Progenitor cell of endocrine pancreas (in vitro differentiated cells): ENCODE measurements around the gene CNTNAP5. TPM values are rescaled to one million over a fixed set of nuclear protein-coding genes. Genes with fewer than 3 reads are reported as not detected.

Experiments
- DNase-seq: peaks from one replicate; pipeline ENCODE4 v3.0.0; 2021; ENCODE audit warnings: low spot score; ENCODE audit not compliant: unreplicated experiment
- H3K27ac Mint-ChIP-seq: 2 replicates; pipeline ENCODE4 v1.8.0; 2021; ENCODE audit warnings: mild to moderate bottlenecking, moderate library complexity, mixed read lengths
- H3K27me3 Mint-ChIP-seq: 2 replicates; pipeline ENCODE4 v1.8.0; 2021; ENCODE audit warnings: mixed read lengths
- H3K36me3 Mint-ChIP-seq: 2 replicates; pipeline ENCODE4 v1.8.0; 2022; ENCODE audit warnings: mixed read lengths; ENCODE audit not compliant: insufficient read depth
- H3K4me1 Mint-ChIP-seq: 2 replicates; pipeline ENCODE4 v1.8.0; 2021; ENCODE audit warnings: low read depth, mixed read lengths
- H3K4me3 Mint-ChIP-seq: 2 replicates; pipeline ENCODE4 v1.8.0; 2021; ENCODE audit warnings: low read depth, mild to moderate bottlenecking, moderate library complexity, mixed read lengths
- H3K9me3 Mint-ChIP-seq: 2 replicates; pipeline ENCODE4 v1.8.0; 2021; ENCODE audit warnings: low read depth, mixed read lengths
- total RNA-seq: library from RNA; stranded (reverse); gene quantifications from 2 replicates; pipeline ENCODE4 v1.2.1, GENCODE V29; 2021
- TF ChIP-seq, protein P1 (sequence below): fragments of 200-600 bp; sonication (generic); IDR thresholded peaks from one replicate; pipeline ENCODE4 v1.5.0; 2021; ENCODE audit warnings: antibody characterized with exemption, mild to moderate bottlenecking; ENCODE audit not compliant: unreplicated experiment

The CNTNAP5 gene
- total RNA-seq, 1 donor from 2014 or later: 5.3 TPM

DNA sequence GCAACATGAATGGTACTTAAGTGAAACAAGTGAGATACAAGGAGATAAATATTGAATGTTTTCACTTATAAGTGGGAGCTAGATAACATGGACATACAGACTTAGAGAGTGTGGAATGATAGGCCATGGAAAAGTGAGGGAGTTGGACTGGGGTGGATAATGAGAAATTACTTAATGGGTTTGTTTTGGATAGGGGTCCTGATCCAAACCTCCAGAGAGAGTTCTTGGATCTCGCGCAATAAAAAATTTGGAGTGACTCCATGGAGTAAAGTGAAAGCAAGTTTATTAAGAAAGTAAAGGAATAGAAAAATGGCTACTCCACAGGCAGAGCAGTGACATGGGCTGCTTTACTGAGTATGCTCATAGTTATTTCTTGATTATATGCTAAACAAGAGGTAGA, 508.9 kb downstream of the CNTNAP5 start:
- no peaks in the 10 kb centered on the region for H3K36me3 Mint-ChIP-seq
- no peaks in the 10 kb centered on the region for H3K9me3 Mint-ChIP-seq
- H3K27ac Mint-ChIP-seq: no peak overlapping the region
- H3K4me1 Mint-ChIP-seq: no peaks in the 10 kb centered on the region
- no peak overlapping the region for H3K4me3 Mint-ChIP-seq
- no peaks in the 10 kb centered on the region for H3K27me3 Mint-ChIP-seq
- DNase-seq: no peak
- TF ChIP-seq, protein P1, sequence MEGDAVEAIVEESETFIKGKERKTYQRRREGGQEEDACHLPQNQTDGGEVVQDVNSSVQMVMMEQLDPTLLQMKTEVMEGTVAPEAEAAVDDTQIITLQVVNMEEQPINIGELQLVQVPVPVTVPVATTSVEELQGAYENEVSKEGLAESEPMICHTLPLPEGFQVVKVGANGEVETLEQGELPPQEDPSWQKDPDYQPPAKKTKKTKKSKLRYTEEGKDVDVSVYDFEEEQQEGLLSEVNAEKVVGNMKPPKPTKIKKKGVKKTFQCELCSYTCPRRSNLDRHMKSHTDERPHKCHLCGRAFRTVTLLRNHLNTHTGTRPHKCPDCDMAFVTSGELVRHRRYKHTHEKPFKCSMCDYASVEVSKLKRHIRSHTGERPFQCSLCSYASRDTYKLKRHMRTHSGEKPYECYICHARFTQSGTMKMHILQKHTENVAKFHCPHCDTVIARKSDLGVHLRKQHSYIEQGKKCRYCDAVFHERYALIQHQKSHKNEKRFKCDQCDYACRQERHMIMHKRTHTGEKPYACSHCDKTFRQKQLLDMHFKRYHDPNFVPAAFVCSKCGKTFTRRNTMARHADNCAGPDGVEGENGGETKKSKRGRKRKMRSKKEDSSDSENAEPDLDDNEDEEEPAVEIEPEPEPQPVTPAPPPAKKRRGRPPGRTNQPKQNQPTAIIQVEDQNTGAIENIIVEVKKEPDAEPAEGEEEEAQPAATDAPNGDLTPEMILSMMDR: no peak

- DNase-seq: no peak
- H3K4me1 Mint-ChIP-seq: no peaks in the 10 kb centered on the region
- H3K36me3 Mint-ChIP-seq: no peaks in the 10 kb centered on the region
- H3K9me3 Mint-ChIP-seq: no peaks in the 10 kb centered on the region
- no peak overlapping the region for H3K4me3 Mint-ChIP-seq
- no peaks in the 10 kb centered on the region for H3K27me3 Mint-ChIP-seq
- TF ChIP-seq, protein P1: no peak
- H3K27ac Mint-ChIP-seq: no peak overlapping the region
These were observed 510.7 kb downstream of the CNTNAP5 start for GRCh38 chr2:124535816-124536215.

GRCh38 chr2:124536591-124536990, 511.5 kb downstream of the CNTNAP5 start:
- Mint-ChIP-seq H3K4me1 (no peaks in the 10 kb centered on the region), H3K27ac (no peak overlapping the region), H3K36me3 (no peaks in the 10 kb centered on the region), H3K9me3 (no peaks in the 10 kb centered on the region), H3K27me3 (no peaks in the 10 kb centered on the region), H3K4me3 (no peak overlapping the region)
- DNase-seq: no peak
- TF ChIP-seq, protein P1: no peak

DNA sequence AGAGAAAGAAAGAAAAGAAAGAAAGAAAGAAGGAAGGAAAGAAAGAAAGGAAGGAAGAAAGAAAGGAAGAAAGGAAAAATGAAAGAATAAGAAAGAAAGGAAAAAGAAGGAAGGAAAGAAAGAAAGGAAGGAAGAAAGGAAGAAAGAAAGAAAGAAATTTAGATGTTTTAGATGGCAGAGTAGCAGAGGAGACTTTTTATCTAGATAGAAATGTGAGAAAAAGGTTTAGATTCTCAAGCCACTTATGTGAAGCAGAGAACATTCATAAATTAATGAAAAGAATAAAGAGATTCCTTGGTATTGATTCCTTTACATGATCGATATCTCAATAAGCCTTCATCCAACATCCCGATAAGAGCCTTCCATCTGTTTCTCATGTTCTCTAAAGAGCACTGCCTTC, 513.5 kb downstream of the CNTNAP5 start:
- H3K27me3 Mint-ChIP-seq: no peaks in the 10 kb centered on the region
- DNase-seq: no peak
- H3K4me3 Mint-ChIP-seq: no peak overlapping the region
- no peaks in the 10 kb centered on the region for H3K9me3 Mint-ChIP-seq
- TF ChIP-seq, protein P1: no peak
- H3K27ac Mint-ChIP-seq: no peak overlapping the region
- no peaks in the 10 kb centered on the region for H3K36me3 Mint-ChIP-seq
- no peaks in the 10 kb centered on the region for H3K4me1 Mint-ChIP-seq

DNA sequence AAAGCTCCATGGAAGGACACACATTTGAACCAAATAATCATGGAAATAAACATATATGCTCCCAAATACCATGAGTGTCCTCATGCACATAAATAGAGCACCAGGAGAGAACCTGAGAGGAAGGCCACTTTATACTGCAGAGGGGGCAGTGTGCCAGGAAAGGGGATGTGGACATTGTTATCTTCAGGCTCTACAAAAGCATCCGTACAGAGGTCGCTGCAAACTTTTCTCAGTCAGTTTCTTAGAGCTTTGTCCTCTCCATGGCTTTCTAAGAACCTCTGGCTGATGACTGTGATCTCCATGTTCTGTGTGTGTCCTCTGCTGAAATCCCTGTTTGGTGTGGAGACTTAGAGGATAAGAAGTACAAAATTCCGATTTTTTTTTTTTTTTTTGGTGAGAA, 515.7 kb downstream of the CNTNAP5 start:
- Mint-ChIP-seq H3K9me3 (no peaks in the 10 kb centered on the region), H3K27me3 (no peaks in the 10 kb centered on the region), H3K4me1 (no peaks in the 10 kb centered on the region), H3K27ac (no peak overlapping the region), H3K4me3 (no peak overlapping the region), H3K36me3 (no peaks in the 10 kb centered on the region)
- TF ChIP-seq, protein P1: no peak
- no peak for DNase-seq
